Measurements from ENCODE around the gene SEC61B. TPM values are rescaled to one million over a fixed set of nuclear protein-coding genes. Genes with fewer than 3 reads are reported as not detected.

Gene SEC61B
- total RNA-seq, 1 experiment from 2014 or later, result 125 TPM

DNA sequence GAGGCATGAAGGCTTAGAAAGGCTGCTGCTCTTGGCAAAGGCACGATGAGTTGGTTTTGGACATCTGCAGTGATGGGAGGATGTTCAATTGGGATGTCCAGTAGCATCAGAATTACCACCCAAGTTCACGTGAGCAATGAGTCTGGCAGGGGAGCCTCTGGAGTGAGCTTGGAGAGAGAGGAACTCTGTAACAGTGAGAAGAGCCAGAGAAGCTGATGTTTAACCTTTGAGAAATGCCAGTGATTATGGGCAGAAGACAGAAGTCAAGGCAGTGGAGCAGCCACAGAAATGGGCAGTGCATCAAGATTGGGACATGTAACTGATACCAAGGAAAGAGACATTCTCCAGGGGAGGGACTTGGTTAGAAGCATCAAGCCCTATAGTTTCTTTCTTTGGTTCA lies 39.8 kb downstream of the SEC61B start:
- Histone ChIP-seq H3K27ac (ENCODE audit: low read depth, low read length) (no peak overlapping the region), H3K9me2 (ENCODE audit: insufficient read depth) (no peaks in the 10 kb centered on the region), H3K4me2 (ENCODE audit: low read length) (no peak overlapping the region), H3K4me1 (ENCODE audit: control insufficient read depth in 1 of 2, insufficient read depth in 2 of 2, low read length in 2 of 2) (peaks cover 0 to 11% of the 10 kb centered on the region in 2 experiments; a peak in 2 of 4 replicates), H3K79me2 (ENCODE audit: insufficient read depth, low read length) (no peaks in the 10 kb centered on the region), H4K20me1 (ENCODE audit: insufficient read depth) (no peaks in the 10 kb centered on the region), H3K4me3 (replicated peaks in 1 of 2; ENCODE audit: low read depth in 1 of 2, low read length in 2 of 2) (no peak overlapping the region), H2AFZ (ENCODE audit: low read depth, low read length, poor library complexity, severe bottlenecking) (no peak overlapping the region), H3K27me3 (ENCODE audit: insufficient read depth, low read length) (no peaks in the 10 kb centered on the region), H3K9me3 (ENCODE audit: control insufficient read depth in 1 of 2, insufficient read depth in 1 of 2, low read depth in 1 of 2, low read length in 2 of 2) (no peaks in the 10 kb centered on the region), H3K36me3 (ENCODE audit: control insufficient read depth in 1 of 2, insufficient read depth in 2 of 2, low read length in 2 of 2) (no peaks in the 10 kb centered on the region), H3K9ac (ENCODE audit: low read length) (no peak overlapping the region)
- intact Hi-C loops (cut with micrococcal nuclease), result loop anchor here (10.0 kb wide), 2 partner anchors 543 to 963 kb away; no protein-coding TSS in a partner anchor
- BruUV-seq (replicated peaks), result no TSS peak
- no peak for ATAC-seq
- RAD21 ChIA-PET (ENCODE audit: low non-redundant PET in 1 of 2, low total read pairs in 2 of 2, uncharacterized antibody in 2 of 2, unreplicated experiment in 2 of 2), result no interaction called here
- CTCF ChIA-PET, result no interaction called here
- TF ChIP-seq SP1 (IDR thresholded peaks at IDR 0.05; ENCODE audit: low read depth), result no peak
- TF ChIP-seq JUND (IDR thresholded peaks at IDR 0.05), result no peak
- TF ChIP-seq SIN3A (IDR thresholded peaks at IDR 0.05; ENCODE audit: low read depth), result no peak
- no peak for TF ChIP-seq EZH2 (IDR thresholded peaks at IDR 0.05)
- TF ChIP-seq, protein P1, sequence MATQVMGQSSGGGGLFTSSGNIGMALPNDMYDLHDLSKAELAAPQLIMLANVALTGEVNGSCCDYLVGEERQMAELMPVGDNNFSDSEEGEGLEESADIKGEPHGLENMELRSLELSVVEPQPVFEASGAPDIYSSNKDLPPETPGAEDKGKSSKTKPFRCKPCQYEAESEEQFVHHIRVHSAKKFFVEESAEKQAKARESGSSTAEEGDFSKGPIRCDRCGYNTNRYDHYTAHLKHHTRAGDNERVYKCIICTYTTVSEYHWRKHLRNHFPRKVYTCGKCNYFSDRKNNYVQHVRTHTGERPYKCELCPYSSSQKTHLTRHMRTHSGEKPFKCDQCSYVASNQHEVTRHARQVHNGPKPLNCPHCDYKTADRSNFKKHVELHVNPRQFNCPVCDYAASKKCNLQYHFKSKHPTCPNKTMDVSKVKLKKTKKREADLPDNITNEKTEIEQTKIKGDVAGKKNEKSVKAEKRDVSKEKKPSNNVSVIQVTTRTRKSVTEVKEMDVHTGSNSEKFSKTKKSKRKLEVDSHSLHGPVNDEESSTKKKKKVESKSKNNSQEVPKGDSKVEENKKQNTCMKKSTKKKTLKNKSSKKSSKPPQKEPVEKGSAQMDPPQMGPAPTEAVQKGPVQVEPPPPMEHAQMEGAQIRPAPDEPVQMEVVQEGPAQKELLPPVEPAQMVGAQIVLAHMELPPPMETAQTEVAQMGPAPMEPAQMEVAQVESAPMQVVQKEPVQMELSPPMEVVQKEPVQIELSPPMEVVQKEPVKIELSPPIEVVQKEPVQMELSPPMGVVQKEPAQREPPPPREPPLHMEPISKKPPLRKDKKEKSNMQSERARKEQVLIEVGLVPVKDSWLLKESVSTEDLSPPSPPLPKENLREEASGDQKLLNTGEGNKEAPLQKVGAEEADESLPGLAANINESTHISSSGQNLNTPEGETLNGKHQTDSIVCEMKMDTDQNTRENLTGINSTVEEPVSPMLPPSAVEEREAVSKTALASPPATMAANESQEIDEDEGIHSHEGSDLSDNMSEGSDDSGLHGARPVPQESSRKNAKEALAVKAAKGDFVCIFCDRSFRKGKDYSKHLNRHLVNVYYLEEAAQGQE (IDR thresholded peaks at IDR 0.05; ENCODE audit: low read depth), result no peak
- TF ChIP-seq, protein P2, sequence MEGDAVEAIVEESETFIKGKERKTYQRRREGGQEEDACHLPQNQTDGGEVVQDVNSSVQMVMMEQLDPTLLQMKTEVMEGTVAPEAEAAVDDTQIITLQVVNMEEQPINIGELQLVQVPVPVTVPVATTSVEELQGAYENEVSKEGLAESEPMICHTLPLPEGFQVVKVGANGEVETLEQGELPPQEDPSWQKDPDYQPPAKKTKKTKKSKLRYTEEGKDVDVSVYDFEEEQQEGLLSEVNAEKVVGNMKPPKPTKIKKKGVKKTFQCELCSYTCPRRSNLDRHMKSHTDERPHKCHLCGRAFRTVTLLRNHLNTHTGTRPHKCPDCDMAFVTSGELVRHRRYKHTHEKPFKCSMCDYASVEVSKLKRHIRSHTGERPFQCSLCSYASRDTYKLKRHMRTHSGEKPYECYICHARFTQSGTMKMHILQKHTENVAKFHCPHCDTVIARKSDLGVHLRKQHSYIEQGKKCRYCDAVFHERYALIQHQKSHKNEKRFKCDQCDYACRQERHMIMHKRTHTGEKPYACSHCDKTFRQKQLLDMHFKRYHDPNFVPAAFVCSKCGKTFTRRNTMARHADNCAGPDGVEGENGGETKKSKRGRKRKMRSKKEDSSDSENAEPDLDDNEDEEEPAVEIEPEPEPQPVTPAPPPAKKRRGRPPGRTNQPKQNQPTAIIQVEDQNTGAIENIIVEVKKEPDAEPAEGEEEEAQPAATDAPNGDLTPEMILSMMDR (IDR thresholded peaks at IDR 0.05 in 2 of 3, conservative IDR thresholded peaks at IDR 0.05 in 1 of 3; ENCODE audit: borderline replicate concordance in 1 of 3, insufficient read depth in 1 of 3, low read depth in 2 of 3, low read length in 2 of 3), result no peak
- TF ChIP-seq CBX3 (IDR thresholded peaks at IDR 0.05; ENCODE audit: low read depth), result no peak
- no peak for TF ChIP-seq ZNF274 (IDR thresholded peaks at IDR 0.05; ENCODE audit: low read depth, low read length)
- no peak for TF ChIP-seq TCF7L2 (IDR thresholded peaks at IDR 0.05; ENCODE audit: borderline replicate concordance, extremely low read depth, insufficient read depth, insufficient read length)
- TF ChIP-seq, protein P3, sequence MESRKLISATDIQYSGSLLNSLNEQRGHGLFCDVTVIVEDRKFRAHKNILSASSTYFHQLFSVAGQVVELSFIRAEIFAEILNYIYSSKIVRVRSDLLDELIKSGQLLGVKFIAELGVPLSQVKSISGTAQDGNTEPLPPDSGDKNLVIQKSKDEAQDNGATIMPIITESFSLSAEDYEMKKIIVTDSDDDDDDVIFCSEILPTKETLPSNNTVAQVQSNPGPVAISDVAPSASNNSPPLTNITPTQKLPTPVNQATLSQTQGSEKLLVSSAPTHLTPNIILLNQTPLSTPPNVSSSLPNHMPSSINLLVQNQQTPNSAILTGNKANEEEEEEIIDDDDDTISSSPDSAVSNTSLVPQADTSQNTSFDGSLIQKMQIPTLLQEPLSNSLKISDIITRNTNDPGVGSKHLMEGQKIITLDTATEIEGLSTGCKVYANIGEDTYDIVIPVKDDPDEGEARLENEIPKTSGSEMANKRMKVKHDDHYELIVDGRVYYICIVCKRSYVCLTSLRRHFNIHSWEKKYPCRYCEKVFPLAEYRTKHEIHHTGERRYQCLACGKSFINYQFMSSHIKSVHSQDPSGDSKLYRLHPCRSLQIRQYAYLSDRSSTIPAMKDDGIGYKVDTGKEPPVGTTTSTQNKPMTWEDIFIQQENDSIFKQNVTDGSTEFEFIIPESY (IDR thresholded peaks at IDR 0.05; ENCODE audit: extremely low read depth, insufficient replicate concordance, low read length), result no peak
- TF ChIP-seq POLR2A (IDR thresholded peaks at IDR 0.05; ENCODE audit: borderline replicate concordance, extremely low read depth, insufficient read depth, insufficient read length), result no peak
- no peak for TF ChIP-seq POLR2AphosphoS5 (IDR thresholded peaks at IDR 0.05; ENCODE audit: low read depth, low read length)
- TF ChIP-seq FOSL1 (IDR thresholded peaks at IDR 0.05; ENCODE audit: low read depth), result no peak
- POLR2A ChIA-PET, result no interaction called here
- DNase-seq (ENCODE audit: low read depth, low spot score), result no peak
